Chondrocyte (in vitro differentiated cells): ENCODE measurements around the gene HLA-DPB1. TPM values are rescaled to one million over a fixed set of nuclear protein-coding genes. Genes with fewer than 3 reads are reported as not detected.

ENCODE experiments used
- DNase-seq: peaks from one replicate; pipeline ENCODE4 v3.0.0; 2021; ENCODE audit warnings: mixed read lengths, low spot score
- H3K27ac Mint-ChIP-seq: one replicate; pipeline ENCODE4 v1.8.0; 2021; ENCODE audit warnings: mild to moderate bottlenecking, moderate library complexity, mixed read lengths; ENCODE audit not compliant: unreplicated experiment
- H3K27me3 Mint-ChIP-seq: 2 replicates; pipeline ENCODE4 v1.8.0; 2021; ENCODE audit warnings: low read depth, mixed read lengths
- H3K36me3 Mint-ChIP-seq: 2 replicates; pipeline ENCODE4 v1.8.0; 2021; ENCODE audit warnings: low read depth, mixed read lengths
- H3K4me1 Mint-ChIP-seq: 2 replicates; pipeline ENCODE4 v1.8.0; 2021; ENCODE audit warnings: low read depth, mild to moderate bottlenecking, mixed read lengths
- H3K4me3 Mint-ChIP-seq: one replicate; pipeline ENCODE4 v1.8.0; 2021; ENCODE audit warnings: mild to moderate bottlenecking, moderate library complexity, mixed read lengths; ENCODE audit not compliant: unreplicated experiment
- H3K9me3 Mint-ChIP-seq: 2 replicates; pipeline ENCODE4 v1.8.0; 2021; ENCODE audit warnings: low read depth, mixed read lengths
- CTCF ChIP-seq: fragments of 200-600 bp; sonication (generic); IDR thresholded peaks from 2 replicates; pipeline ENCODE4 v1.5.0; 2021; ENCODE audit warnings: antibody characterized with exemption, mild to moderate bottlenecking, moderate library complexity
- long read RNA-seq: library from polyadenylated mRNA; stranded (forward); transcript quantifications from one replicate; pipeline ENCODE4 v2.0.0, GENCODE V29; 2021
- total RNA-seq: library from RNA; stranded (reverse); gene quantifications from 3 replicates; pipeline ENCODE4 v1.2.1, GENCODE V29; 2021

The HLA-DPB1 gene
- 2.8 to 2.9 TPM (median 2.8 TPM) in 3 replicates for total RNA-seq
- long read RNA-seq, partial matches to known transcripts: 2 of 3 reads
- long read RNA-seq, other reads (novel, unspliced or antisense): 1 of 3 reads

- Mint-ChIP-seq H3K27me3 (peaks cover 46% of the 10 kb centered on the region), H3K4me3 (no peak within 1 kb of the TSS), H3K27ac (no peak within 1 kb of the TSS), H3K4me1 (peaks cover 7% of the 10 kb centered on the region), H3K9me3 (no peaks in the 10 kb centered on the region), H3K36me3 (no peaks in the 10 kb centered on the region)
- no peak for DNase-seq
- no peak for TF ChIP-seq CTCF
Observed at GRCh38 chr6:33075568-33076405, at the start of gene HLA-DPB1. HLA-DPB1 (plus strand) TSS chr6:33075990; CDS start chr6:33076042, 52 bp downstream.

GRCh38 chr6:33028220-33028849, 47.5 kb upstream of the HLA-DPB1 start:
- H3K9me3 Mint-ChIP-seq: peaks cover 8% of the 10 kb centered on the region
- H3K27ac Mint-ChIP-seq: no peak overlapping the region
- TF ChIP-seq CTCF: no peak
- DNase-seq: no peak
- H3K4me1 Mint-ChIP-seq: no peaks in the 10 kb centered on the region
- H3K4me3 Mint-ChIP-seq: no peak overlapping the region
- H3K36me3 Mint-ChIP-seq: no peaks in the 10 kb centered on the region
- H3K27me3 Mint-ChIP-seq: peaks cover 69% of the 10 kb centered on the region

- DNase-seq: no peak
- H3K4me1 Mint-ChIP-seq: no peaks in the 10 kb centered on the region
- no peak overlapping the region for H3K27ac Mint-ChIP-seq
- H3K27me3 Mint-ChIP-seq: peaks cover 78% of the 10 kb centered on the region
- no peak for TF ChIP-seq CTCF
- H3K9me3 Mint-ChIP-seq: peaks cover 9% of the 10 kb centered on the region
- H3K4me3 Mint-ChIP-seq: no peak overlapping the region
- H3K36me3 Mint-ChIP-seq: no peaks in the 10 kb centered on the region
Observed at GRCh38 chr6:33029328-33030184, 46.2 kb upstream of the HLA-DPB1 start.

GRCh38 chr6:33030245-33030644, 45.5 kb upstream of the HLA-DPB1 start:
- Mint-ChIP-seq H3K36me3 (no peaks in the 10 kb centered on the region), H3K27ac (no peak overlapping the region), H3K9me3 (peaks cover 12% of the 10 kb centered on the region), H3K27me3 (peaks cover 80% of the 10 kb centered on the region), H3K4me1 (no peaks in the 10 kb centered on the region), H3K4me3 (no peak overlapping the region)
- DNase-seq: no peak
- TF ChIP-seq CTCF: no peak

GRCh38 chr6:33034554-33034953, 41.2 kb upstream of the HLA-DPB1 start:
- TF ChIP-seq CTCF: no peak
- Mint-ChIP-seq H3K4me1 (no peaks in the 10 kb centered on the region), H3K9me3 (peaks cover 14% of the 10 kb centered on the region), H3K36me3 (no peaks in the 10 kb centered on the region), H3K27me3 (peaks cover 80% of the 10 kb centered on the region), H3K4me3 (no peak overlapping the region), H3K27ac (no peak overlapping the region)
- no peak for DNase-seq
